K562 (cell line): ENCODE results near the gene FARP2. TPM values are rescaled to one million over a fixed set of nuclear protein-coding genes. Genes with fewer than 3 reads are reported as not detected.
A peak's percentile ranks its signal among the peaks of the same experiment; 100 is the strongest.

Experiments used
- BMI1 ChIP-seq: fragments of 150-350 bp; IDR thresholded peaks from 2 replicates; pipeline ENCODE4 v1.6.1; 2014; ENCODE audit warnings: low read length
- DACH1 ChIP-seq: fragments of 450-650 bp; IDR thresholded peaks from 2 replicates; pipeline ENCODE4 v1.6.1; 2018; ENCODE audit not compliant: partially characterized antibody
- FOSL1 ChIP-seq: fragments of 200-800 bp; sonication (Bioruptor generic); conservative IDR thresholded peaks from 2 replicates; pipeline ENCODE4 v1.6.1; 2016; ENCODE audit warnings: missing genetic modification characterization, missing compliant biosample characterization
- GTF2B ChIP-seq: IDR thresholded peaks from 2 replicates; pipeline ENCODE4 v1.6.1; 2011; ENCODE audit not compliant: insufficient read length; ENCODE audit errors: extremely low read depth
- KAT8 ChIP-seq: fragments of 450-650 bp; IDR thresholded peaks from 2 replicates; pipeline ENCODE4 v1.6.1; 2016; ENCODE audit warnings: low read depth, mild to moderate bottlenecking
- MNT ChIP-seq, 2 experiments: fragments of 450-650 bp; conservative IDR thresholded peaks; 2 replicates each; pipeline ENCODE4 v1.6.1; 2017; ENCODE audit warnings: mild to moderate bottlenecking in 2 of 2, moderate library complexity in 2 of 2
- NFATC3 ChIP-seq: fragments of 450-650 bp; IDR thresholded peaks from 2 replicates; pipeline ENCODE4 v1.6.1; 2017; ENCODE audit warnings: mild to moderate bottlenecking
- RHOXF2B ChIP-seq: fragments of 250-450 bp; sonication (Bioruptor Pico); conservative IDR thresholded peaks from 2 replicates; pipeline ENCODE4 v1.5.1; 2021
- SAP30 ChIP-seq: fragments of 200-600 bp; sonication (generic); IDR thresholded peaks from 2 replicates; pipeline ENCODE4 v1.6.1; 2012; ENCODE audit warnings: borderline replicate concordance, low read depth, mild to moderate bottlenecking, moderate library complexity, low read length, control low read depth, inconsistent platforms; ENCODE audit not compliant: insufficient read depth, poor library complexity, severe bottlenecking
- SMARCE1 ChIP-seq: fragments of 450-650 bp; IDR thresholded peaks from 2 replicates; pipeline ENCODE4 v1.7.1; 2016; ENCODE audit warnings: mild to moderate bottlenecking
- SP1 ChIP-seq: sonication (generic); formaldehyde crosslinking; IDR thresholded peaks from 2 replicates; pipeline ENCODE4 v1.8.1; 2022; ENCODE audit warnings: mild to moderate bottlenecking, missing genetic modification reagents
- U2AF1 ChIP-seq: fragments of 200-400 bp; formaldehyde crosslinking; optimal IDR thresholded peaks from 2 replicates; pipeline ENCODE3; 2017; ENCODE audit warnings: mild to moderate bottlenecking, low read depth, low read length, moderate library complexity
- YY1 ChIP-seq, 3 experiments: IDR thresholded peaks; 2 replicates each; pipeline ENCODE4 v1.6.1; 2011; ENCODE audit warnings: low read length in 2 of 3, mild to moderate bottlenecking in 2 of 3, moderate library complexity in 2 of 3, borderline replicate concordance in 1 of 3, control low read depth in 1 of 3, low read depth in 1 of 3; ENCODE audit not compliant: insufficient read depth in 3 of 3, insufficient replicate concordance in 2 of 3, control insufficient read depth in 1 of 3, insufficient read length in 1 of 3; ENCODE audit errors: extremely low read depth in 1 of 3
- ZBTB11 ChIP-seq, 3 experiments: fragments of 200-800 bp in 1 of 3; fragments of 250-450 bp in 1 of 3; fragments of 450-650 bp in 1 of 3; sonication (Bioruptor Pico) in 1 of 3; sonication (Bioruptor generic) in 1 of 3; formaldehyde crosslinking in 1 of 3; IDR thresholded peaks; 2 replicates each; pipeline versions ENCODE4 v1.6.1 to v1.8.0; 2016 to 2022; ENCODE audit warnings: mild to moderate bottlenecking in 2 of 3, missing genetic modification characterization in 2 of 3, missing compliant biosample characterization in 1 of 3, moderate library complexity in 1 of 3
- ZEB2 ChIP-seq: fragments of 450-650 bp; IDR thresholded peaks from 2 replicates; pipeline ENCODE4 v1.6.1; 2016
- ZFX ChIP-seq: sonication (generic); formaldehyde crosslinking; IDR thresholded peaks from 2 replicates; pipeline ENCODE4 v1.8.0; 2022; ENCODE audit warnings: mild to moderate bottlenecking, missing genetic modification reagents, moderate library complexity
- ZNF592 ChIP-seq: fragments of 450-650 bp; IDR thresholded peaks from 2 replicates; pipeline ENCODE4 v1.6.1; 2017; ENCODE audit warnings: antibody characterized with exemption, mild to moderate bottlenecking
- ZNF764 ChIP-seq: fragments of 250-450 bp; sonication (Bioruptor Pico); IDR thresholded peaks from 2 replicates; pipeline ENCODE4 v1.4.0; 2020; ENCODE audit warnings: low read depth, mild to moderate bottlenecking, moderate library complexity
- polyA plus RNA-seq, 8 experiments: library from polyadenylated mRNA; depleted of rRNA in 4 of 8; stranded (reverse) in 5 of 8; unstranded in 3 of 8; fragments of >200 nt; fragmentation: Nextera tagmentation in 2 of 8; fragmentation: Illumina TruSeq in 1 of 8; extraction: Ambion mirVana in 2 of 8; extraction: Trizol in 1 of 8; gene quantifications; 2 replicates each; pipeline versions ENCODE4 v1.2.1 to v1.2.3, GENCODE V29; 2011 to 2014; ENCODE audit warnings: inconsistent platforms in 1 of 8, missing spikeins in 1 of 8
- total RNA-seq, 7 experiments: library from RNA; depleted of rRNA in 6 of 7; stranded (reverse); fragments of >200 nt in 6 of 7; fragmentation: Illumina TruSeq in 2 of 7; extraction: Trizol in 2 of 7; gene quantifications; 2 replicates each; pipeline versions ENCODE4 v1.2.1 to v1.2.3, GENCODE V29; 2011 to 2021; ENCODE audit warnings: low replicate concordance in 1 of 7

FARP2 gene
- total and polyA plus RNA-seq, 9 of the 15 experiments (the other 6 are each of a cell fraction or from before 2014, with no cell fraction given), result 4.1 to 38.1 (median 21.1) TPM

GRCh38 chr2:241410739-241411176, 54.7 kb downstream of the FARP2 start (continued):
- TF ChIP-seq ZBTB11 (CRISPR knock-in tag; IDR thresholded peaks at IDR 0.05), result 0 out of 6 replicates have a peak, but pooled peaks of 1 of the 3 experiments have one; percentile 33
- TF ChIP-seq FOSL1 (tag), result peak; percentile 85
- no peak for TF ChIP-seq ZNF764 (CRISPR knock-in tag)
- TF ChIP-seq MNT (conservative IDR thresholded peaks at IDR 0.05), result 0 out of 4 replicates have a peak, but pooled peaks of 1 of the 2 experiments have one; percentile 20
- TF ChIP-seq YY1 (IDR thresholded peaks at IDR 0.05; ENCODE audit: borderline replicate concordance in 1 of 3, control insufficient read depth in 1 of 3, extremely low read depth in 1 of 3, insufficient read depth in 3 of 3, insufficient read length in 1 of 3, insufficient replicate concordance in 2 of 3, low read depth in 1 of 3, low read length in 2 of 3), result no peak
- TF ChIP-seq SAP30, result no peak
- no peak for TF ChIP-seq KAT8
- no peak for TF ChIP-seq NFATC3
- TF ChIP-seq SP1 (CRISPR knock-in tag), result no peak
- no peak for TF ChIP-seq ZEB2
- TF ChIP-seq ZNF592, result peak; percentile 87
- peak; percentile 41; the same call in 1 of the 2 replicates for TF ChIP-seq SMARCE1
- TF ChIP-seq RHOXF2B (CRISPR knock-in tag), result no peak
- TF ChIP-seq DACH1, result no peak
- TF ChIP-seq ZFX (CRISPR knock-in tag), result peak; percentile 55
- no peak for TF ChIP-seq BMI1
- TF ChIP-seq GTF2B, result no peak
- TF ChIP-seq U2AF1, result no peak
